ENCODE measurements around the gene ARL10. TPM values are rescaled to one million over a fixed set of nuclear protein-coding genes. Genes with fewer than 3 reads are reported as not detected.

ARL10 gene
- total RNA-seq, 1 experiment from 2014 or later = 9.6 TPM

- Histone ChIP-seq H3K4me2 (ENCODE audit: insufficient read depth, insufficient read length, low read length) (no peak overlapping the region), H3K9ac (ENCODE audit: extremely low read depth, insufficient read length, low read length) (no peak overlapping the region), H2BK20ac (ENCODE audit: low read depth, low read length, poor library complexity, severe bottlenecking) (no peak overlapping the region), H2AFZ (ENCODE audit: low read length) (no peak overlapping the region), H3K18ac (ENCODE audit: insufficient read length, low read depth, low read length) (no peak overlapping the region), H3K79me2 (ENCODE audit: insufficient read depth, low read length) (no peaks in the 10 kb centered on the region), H3K79me1 (ENCODE audit: insufficient read depth, low read depth, low read length, poor library complexity, severe bottlenecking) (no peaks in the 10 kb centered on the region), H2BK5ac (ENCODE audit: insufficient read length, low read length) (no peak overlapping the region), H3K4me1 (ENCODE audit: insufficient read depth, low read length) (no peaks in the 10 kb centered on the region), H3K4ac (ENCODE audit: low read depth, low read length) (no peak overlapping the region), H4K8ac (replicated peaks; ENCODE audit: insufficient read length, low read depth, low read length) (no peak overlapping the region), H3K9me3 (ENCODE audit: control insufficient read depth, low read depth, low read length) (no peaks in the 10 kb centered on the region), H3K14ac (ENCODE audit: insufficient read depth, low read length) (no peak overlapping the region), H4K5ac (ENCODE audit: insufficient read length, low read depth, low read length) (no peak overlapping the region), H3T11ph (ENCODE audit: low read length) (no peak overlapping the region), H3K23ac (ENCODE audit: insufficient read length, low read depth, low read length) (no peak overlapping the region), H2BK120ac (ENCODE audit: low read depth, low read length, poor library complexity, severe bottlenecking) (no peak overlapping the region), H4K20me1 (ENCODE audit: control insufficient read depth, insufficient read depth, insufficient read length) (no peaks in the 10 kb centered on the region), H2BK12ac (ENCODE audit: insufficient read length, low read depth, low read length) (no peak overlapping the region), H3K27me3 (ENCODE audit: insufficient read depth, low read length) (no peaks in the 10 kb centered on the region; the same call in 1 of the 2 replicates), H4K91ac (ENCODE audit: insufficient read length, low read depth, low read length) (no peak overlapping the region), H2BK15ac (ENCODE audit: low read depth, low read length) (no peak overlapping the region), H3K27ac (ENCODE audit: insufficient read length, low read depth, low read length) (no peak overlapping the region), H2AK5ac (ENCODE audit: insufficient read length, low read length) (no peak overlapping the region), H3K23me2 (ENCODE audit: insufficient read length, low read depth, low read length, poor library complexity, severe bottlenecking) (peaks cover 5% of the 10 kb centered on the region), H3K56ac (ENCODE audit: insufficient read length, low read depth, low read length) (no peak overlapping the region)
- TF ChIP-seq, protein P1, sequence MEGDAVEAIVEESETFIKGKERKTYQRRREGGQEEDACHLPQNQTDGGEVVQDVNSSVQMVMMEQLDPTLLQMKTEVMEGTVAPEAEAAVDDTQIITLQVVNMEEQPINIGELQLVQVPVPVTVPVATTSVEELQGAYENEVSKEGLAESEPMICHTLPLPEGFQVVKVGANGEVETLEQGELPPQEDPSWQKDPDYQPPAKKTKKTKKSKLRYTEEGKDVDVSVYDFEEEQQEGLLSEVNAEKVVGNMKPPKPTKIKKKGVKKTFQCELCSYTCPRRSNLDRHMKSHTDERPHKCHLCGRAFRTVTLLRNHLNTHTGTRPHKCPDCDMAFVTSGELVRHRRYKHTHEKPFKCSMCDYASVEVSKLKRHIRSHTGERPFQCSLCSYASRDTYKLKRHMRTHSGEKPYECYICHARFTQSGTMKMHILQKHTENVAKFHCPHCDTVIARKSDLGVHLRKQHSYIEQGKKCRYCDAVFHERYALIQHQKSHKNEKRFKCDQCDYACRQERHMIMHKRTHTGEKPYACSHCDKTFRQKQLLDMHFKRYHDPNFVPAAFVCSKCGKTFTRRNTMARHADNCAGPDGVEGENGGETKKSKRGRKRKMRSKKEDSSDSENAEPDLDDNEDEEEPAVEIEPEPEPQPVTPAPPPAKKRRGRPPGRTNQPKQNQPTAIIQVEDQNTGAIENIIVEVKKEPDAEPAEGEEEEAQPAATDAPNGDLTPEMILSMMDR (conservative IDR thresholded peaks at IDR 0.05) = no peak
- peaks cover 6 to 9% of the 10 kb centered on the region in 2 experiments; a peak in 3 of 4 replicates for H3K4me1 Mint-ChIP-seq
- no peak for DNase-seq
- peaks cover 0 to 28% (median 17%) of the 10 kb centered on the region in 3 experiments; a peak in 6 of 7 replicates for H3K36me3 Mint-ChIP-seq (ENCODE audit: insufficient read depth in 1 of 3, low read depth in 3 of 3)
- no CpG with 5 or more reads among the region's 5 CpGs for WGBS (ENCODE audit: extremely low coverage, insufficient read length, low lambda C conversion rate)
- no peak overlapping the region for H3K27ac Mint-ChIP-seq
- no peak overlapping the region for H3K4me3 Mint-ChIP-seq
- peaks cover 26% of the 10 kb centered on the region for H3K27me3 Mint-ChIP-seq (ENCODE audit: low read depth)
- peaks cover 38 to 48% of the 10 kb centered on the region in 2 experiments for H3K9me3 Mint-ChIP-seq
Measured at GRCh38 chr5:176420086-176420485, 54.8 kb downstream of the ARL10 start.

Measured in H9 (cell line).